Measurements from ENCODE around the gene CMTR1. TPM values are rescaled to one million over a fixed set of nuclear protein-coding genes. Genes with fewer than 3 reads are reported as not detected.

CMTR1 gene
- total and polyA plus RNA-seq, 12 donors = 13.1 to 37.0 (median 33.1) TPM

DNA sequence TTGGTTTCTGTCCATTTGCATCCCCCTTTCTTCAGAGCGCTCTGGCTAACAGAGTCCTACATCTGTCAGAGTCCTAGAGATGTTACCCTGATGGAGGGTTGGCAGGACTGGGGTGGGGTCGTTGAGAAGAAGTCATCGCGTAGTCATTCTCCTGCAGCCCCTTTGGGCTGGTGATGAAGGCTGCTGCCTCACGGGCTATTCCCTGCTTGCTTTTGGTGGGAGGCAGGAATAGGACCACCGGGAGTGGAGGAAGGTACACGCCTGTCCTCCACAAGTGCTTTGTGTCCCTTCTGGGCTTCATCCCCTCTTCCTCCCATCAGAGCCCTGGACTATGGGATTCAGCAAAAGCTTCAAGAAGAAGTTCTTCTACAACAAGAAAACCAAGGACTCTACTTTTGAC is 45.8 kb downstream of the CMTR1 start:
- Histone ChIP-seq H3K4me1 (peaks cover 0 to 45% (median 27%) of the 10 kb centered on the region in 9 donors), H3K27me3 (no peaks in the 10 kb centered on the region), H3K4me3 (no peak overlapping the region), H3K27ac (no peak overlapping the region), H3K9me3 (no peaks in the 10 kb centered on the region), H3K36me3 (peaks cover 0 to 100% (median 45%) of the 10 kb centered on the region in 9 donors)
- TF ChIP-seq CTCF (IDR thresholded peaks at IDR 0.05) = no peak
- 93 to 95% methylated on average over 7 of the region's 7 CpGs for WGBS, 2 donors
- intact Hi-C loops (cut with DNase I) = no loop called here
- ATAC-seq = no peak
- no peak for DNase-seq

- ATAC-seq = no peak
- no peak overlapping the region for H3K4me3 ChIP-seq
- WGBS, 2 donors = 81 to 86% methylated on average over 6 of the region's 6 CpGs
- no peak for TF ChIP-seq CTCF (IDR thresholded peaks at IDR 0.05)
- H3K4me1 ChIP-seq = peaks cover 0 to 45% (median 27%) of the 10 kb centered on the region in 9 donors
- no peaks in the 10 kb centered on the region for H3K9me3 ChIP-seq
- intact Hi-C loops (cut with DNase I) = no loop called here
- H3K36me3 ChIP-seq = peaks cover 0 to 98% (median 40%) of the 10 kb centered on the region in 9 donors
- H3K27me3 ChIP-seq = no peaks in the 10 kb centered on the region
- no peak for DNase-seq
- H3K27ac ChIP-seq = no peak overlapping the region
Measured at GRCh38 chr6:37479266-37479854, 46.3 kb downstream of the CMTR1 start.

GRCh38 chr6:37480118-37480736 is 47.2 kb downstream of the CMTR1 start:
- Histone ChIP-seq H3K4me3 (no peak overlapping the region), H3K36me3 (peaks cover 0 to 95% (median 31%) of the 10 kb centered on the region in 9 donors), H3K9me3 (no peaks in the 10 kb centered on the region), H3K4me1 (peaks cover 0 to 45% (median 27%) of the 10 kb centered on the region in 9 donors), H3K27ac (peak overlapping the region in 1 of 10 donors; percentile 40), H3K27me3 (no peaks in the 10 kb centered on the region)
- TF ChIP-seq CTCF (IDR thresholded peaks at IDR 0.05) = no peak
- WGBS, 2 donors = 91 to 95% methylated on average over 1 of the region's 1 CpG
- intact Hi-C loops (cut with DNase I) = loop anchor here in 8 of 10 donors (5.0 kb wide), 4 partner anchors 87 to 212 kb away; no protein-coding TSS in a partner anchor
- ATAC-seq (no peak), DNase-seq (no peak)

DNA sequence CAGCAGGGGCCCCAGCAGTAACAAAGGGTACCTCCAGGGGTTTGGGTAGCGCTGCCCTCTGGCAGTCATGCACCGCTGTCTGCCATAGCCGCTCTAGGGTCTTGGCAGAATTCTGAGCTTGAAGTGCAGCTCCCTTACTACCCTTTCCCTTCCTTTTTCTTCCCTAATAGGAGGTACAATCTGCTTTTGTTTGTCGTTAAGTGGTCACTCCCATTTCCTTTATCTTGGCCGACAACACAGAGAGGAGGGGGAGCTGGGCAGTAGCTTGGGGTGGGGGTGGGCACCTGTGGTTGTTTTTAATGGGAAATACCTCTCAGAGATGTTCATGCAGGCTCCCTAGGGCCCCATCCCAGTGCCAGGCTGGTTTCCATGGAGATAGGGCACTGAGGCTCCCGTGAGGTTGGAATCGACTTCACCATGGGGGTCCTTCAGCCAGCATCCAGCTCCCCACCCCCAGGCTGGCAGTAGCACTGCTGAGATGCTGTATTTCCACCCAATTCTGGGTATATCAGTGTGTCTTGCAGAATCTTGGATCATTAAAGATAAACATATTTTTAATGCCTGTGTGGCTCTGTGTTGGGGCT is 48.0 kb downstream of the CMTR1 start:
- no peaks in the 10 kb centered on the region for H3K9me3 ChIP-seq
- ATAC-seq = no peak
- no peak for TF ChIP-seq CTCF (IDR thresholded peaks at IDR 0.05)
- DNase-seq = no peak
- peaks cover 0 to 45% (median 27%) of the 10 kb centered on the region in 9 donors for H3K4me1 ChIP-seq
- H3K27me3 ChIP-seq = no peaks in the 10 kb centered on the region
- 33 to 49% methylated on average over 7 of the region's 7 CpGs for WGBS, 2 donors
- intact Hi-C loops (cut with DNase I) = loop anchor here in 8 of 10 donors (5.0 kb wide), 4 partner anchors 86 to 211 kb away; no protein-coding TSS in a partner anchor
- H3K4me3 ChIP-seq = no peak overlapping the region
- H3K36me3 ChIP-seq = peaks cover 0 to 95% (median 29%) of the 10 kb centered on the region in 9 donors
- H3K27ac ChIP-seq = peak overlapping the region in 7 of 10 donors; percentile 4 to 58 (median 43)

Data from heart right ventricle (tissue), 16 donors.